ENCODE measurements around the gene ACACA.

Gene ACACA

GRCh38 chr17:37220607-37220953, 186.1 kb downstream of the ACACA start:
- DNase-seq = peak; percentile 37

GRCh38 chr17:37219876-37220606, 186.6 kb downstream of the ACACA start:
- no peak for DNase-seq

DNA sequence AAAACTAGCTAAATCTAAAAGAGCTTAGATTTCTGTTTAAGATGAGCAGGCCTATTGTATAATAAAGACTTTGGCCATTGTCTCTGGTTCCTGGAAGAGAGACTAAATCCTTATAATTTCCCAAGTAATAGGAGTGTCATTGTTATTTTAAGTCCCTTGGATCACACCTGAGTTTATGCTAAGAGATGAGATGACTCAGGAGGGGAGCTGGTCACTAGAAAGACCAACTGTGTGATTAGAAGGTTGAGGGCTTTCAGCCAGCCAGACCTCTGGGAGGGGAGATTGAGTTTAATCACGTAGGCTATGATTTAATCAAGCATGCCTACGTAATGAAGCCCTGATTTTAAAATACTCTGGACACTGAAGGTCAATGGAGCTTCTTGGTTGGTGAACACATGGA, 187.8 kb downstream of the ACACA start:
- DNase-seq = no peak

- DNase-seq = no peak
Measured at GRCh38 chr17:37214416-37214815, 192.2 kb downstream of the ACACA start.

- no peak for DNase-seq
Measured at GRCh38 chr17:37213927-37214326, 192.7 kb downstream of the ACACA start.

DNA sequence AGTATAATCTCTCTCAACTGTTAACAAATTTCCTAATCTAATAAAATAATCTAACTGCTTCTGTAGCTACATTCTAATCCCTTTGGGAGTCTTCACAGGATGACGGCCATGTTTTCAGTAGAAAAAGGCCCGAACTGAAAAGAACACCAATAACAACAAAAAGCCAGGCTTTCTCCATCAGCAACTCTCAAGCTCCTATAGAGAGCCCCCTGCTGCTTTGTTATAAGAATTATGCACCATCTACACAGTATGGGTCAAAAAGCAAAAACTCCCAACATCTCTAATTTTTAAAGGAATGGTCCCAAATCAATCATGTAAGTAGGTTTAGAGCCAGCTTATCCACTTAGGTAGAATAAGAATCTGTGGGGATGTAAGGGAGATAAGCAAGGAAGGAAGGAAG, 194.5 kb downstream of the ACACA start:
- no peak for DNase-seq

- no peak for DNase-seq
Measured at GRCh38 chr17:37211136-37211535, 195.5 kb downstream of the ACACA start.

GRCh38 chr17:37207103-37207502, 199.5 kb downstream of the ACACA start:
- no peak for DNase-seq

DNA sequence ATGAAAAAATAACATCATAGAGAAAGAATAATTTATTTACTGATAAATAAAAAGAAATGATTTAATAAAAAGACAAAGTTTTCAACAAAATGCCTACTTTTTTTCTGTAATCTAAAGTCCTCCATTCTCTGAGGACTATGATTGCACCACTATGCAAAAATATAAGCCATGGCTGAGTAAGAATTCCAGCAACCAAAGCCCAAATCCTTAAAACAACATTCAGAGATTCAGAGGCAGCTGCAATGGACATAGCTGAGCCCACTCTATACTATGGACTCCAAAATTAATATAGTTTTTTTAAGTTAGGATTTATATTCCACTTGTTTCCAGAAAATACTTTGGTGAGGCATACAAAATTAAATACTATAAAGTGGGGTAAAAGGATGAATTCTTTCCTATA, 200.3 kb downstream of the ACACA start:
- no peak for DNase-seq

DNA sequence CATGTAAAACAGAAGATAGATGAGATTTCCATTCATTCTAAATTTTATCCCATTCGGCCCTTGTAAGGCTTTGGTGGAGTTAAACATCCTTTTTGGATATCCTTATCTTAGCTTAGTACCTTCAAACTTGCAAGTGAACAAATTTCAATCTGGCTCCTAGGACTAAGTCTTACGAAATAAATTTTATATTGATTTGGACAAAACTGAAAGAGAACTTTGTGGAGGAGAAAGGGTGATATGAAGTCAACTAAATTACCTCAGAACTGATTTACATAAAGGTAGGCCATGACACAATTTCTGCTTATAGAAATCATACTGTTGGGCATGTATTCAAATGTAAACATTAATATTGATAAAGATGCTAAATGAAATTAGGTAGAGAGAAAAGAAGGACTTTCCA, 206.1 kb downstream of the ACACA start:
- DNase-seq = no peak

DNA sequence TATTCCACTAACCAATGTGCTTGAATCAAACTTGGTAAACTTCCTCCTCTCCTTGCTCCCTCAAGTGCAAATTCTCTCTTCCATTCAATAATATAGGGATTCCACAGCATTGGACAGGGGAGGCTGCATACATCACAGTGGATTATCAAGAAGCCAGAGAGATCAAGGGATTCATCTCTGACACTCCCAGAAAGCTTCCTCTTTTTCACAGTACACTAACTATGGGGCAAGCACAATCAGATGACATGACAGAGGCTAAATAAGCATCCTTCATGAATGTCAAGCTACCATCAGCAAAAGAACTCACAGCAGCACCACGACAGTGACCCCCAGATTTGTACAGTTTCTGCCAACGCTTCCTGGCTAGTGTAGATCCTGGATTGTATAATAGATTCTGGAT, 209.3 kb downstream of the ACACA start:
- DNase-seq = no peak

DNA sequence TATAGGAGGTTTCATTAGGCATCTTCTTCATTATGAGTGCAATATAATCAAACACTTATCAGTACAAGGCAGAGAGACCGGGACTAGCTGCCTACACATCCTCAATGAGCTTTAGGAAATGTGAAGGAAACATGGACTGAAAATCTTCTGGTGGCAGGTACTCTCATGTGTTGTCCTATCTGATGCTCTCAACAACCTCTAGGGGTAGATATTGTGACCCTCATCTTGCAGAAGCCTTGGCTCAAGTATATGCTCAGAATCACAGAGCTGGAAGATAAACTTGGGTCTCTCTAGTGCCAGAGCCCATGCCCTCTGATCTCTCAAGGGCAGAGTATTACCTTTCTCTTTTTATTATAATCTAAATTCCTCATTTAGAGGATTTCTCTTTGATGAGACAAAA, 212.4 kb downstream of the ACACA start:
- no peak for DNase-seq

DNA sequence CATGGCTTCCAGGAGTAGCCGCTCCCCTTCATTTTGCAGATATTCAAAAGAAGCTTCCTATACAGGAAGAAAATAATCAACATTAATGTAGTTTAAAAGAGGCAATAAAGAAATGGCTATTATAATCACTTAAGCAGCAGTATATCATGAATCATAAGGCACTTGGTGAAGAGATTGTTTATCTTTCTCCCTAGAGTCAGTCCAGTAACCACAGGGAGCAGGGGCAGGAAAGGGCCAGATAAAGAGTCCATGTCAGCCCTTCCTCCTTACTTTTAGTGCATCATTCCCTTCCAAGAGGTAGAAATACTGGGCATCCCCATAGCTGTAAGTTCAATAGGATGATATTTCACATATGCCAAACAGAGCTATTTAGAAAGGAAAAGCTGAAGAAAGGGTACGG, 215.4 kb downstream of the ACACA start:
- DNase-seq = no peak

DNA sequence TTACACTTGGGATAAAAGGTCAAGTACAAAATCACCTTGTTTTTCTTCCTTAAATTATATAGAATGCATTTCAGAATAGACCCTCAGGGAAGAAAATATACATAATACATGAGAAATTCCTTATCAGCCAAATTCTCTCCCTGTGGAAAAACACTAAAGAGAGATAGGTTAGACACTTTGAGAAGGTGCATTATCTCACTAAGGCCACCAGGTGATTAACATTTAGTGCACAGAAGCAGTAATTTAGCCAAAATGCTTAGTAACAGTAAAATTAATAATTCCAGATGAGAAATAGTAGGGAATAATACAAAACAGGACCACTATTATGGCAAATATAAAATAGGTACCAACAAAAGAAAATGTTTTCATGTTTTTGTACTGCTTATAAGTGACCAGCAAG, 216.1 kb downstream of the ACACA start:
- no peak for DNase-seq

- DNase-seq = no peak
Measured at GRCh38 chr17:37188157-37188556, 218.5 kb downstream of the ACACA start.

- DNase-seq = no peak
Measured at GRCh38 chr17:37187262-37187661, 219.4 kb downstream of the ACACA start.

DNA sequence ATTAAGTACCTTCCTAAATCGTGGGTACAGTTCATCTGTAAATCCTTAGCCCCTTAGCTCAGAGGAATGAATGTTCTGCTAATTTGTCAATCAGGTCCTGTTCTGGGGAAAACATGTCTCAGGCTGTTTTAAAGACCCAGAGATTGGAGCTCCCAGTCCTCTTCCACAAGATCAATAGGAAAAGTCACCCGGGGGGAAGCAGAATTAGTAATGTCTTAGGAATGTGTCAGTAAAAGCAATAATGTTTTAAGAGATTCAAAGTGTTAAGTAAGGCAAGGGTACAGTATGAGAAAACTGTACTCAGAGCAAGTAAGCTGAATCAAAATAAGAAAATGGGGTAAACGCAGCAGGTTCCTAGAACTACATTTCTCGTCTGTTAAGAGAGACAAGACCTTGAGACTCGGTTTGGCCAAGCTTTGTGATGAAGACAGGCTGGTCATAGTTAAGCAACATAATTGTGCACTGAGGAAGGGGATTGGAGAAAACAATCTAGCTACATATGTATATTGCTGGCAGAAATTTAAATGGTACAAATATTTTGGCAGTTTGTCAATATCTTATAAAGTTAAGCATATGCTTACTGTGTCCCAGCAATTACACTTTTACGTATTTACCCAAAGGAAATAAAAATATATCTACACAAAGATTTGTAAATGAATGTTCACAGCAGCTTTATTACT, 223.7 kb downstream of the ACACA start:
- DNase-seq = no peak

DNA sequence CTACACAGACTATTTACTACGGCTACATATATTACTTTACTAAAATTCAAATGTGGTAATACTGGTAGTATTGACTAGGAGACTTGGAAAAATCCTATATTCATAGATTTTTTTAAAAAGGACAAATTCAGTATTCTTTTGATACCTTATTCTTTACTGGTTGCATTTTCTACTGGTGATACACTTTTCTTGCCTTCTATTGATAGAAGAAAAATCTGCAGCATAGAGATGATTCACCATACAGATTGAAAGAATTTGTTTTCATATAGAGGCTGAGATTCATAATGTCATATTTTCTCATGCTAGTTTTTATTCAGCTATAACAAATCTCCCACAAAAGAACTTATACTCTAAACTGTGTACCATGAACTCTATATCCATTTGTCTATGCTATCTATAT, 226.3 kb downstream of the ACACA start:
- no peak for DNase-seq

- DNase-seq = no peak
Measured at GRCh38 chr17:37179893-37180292, 226.7 kb downstream of the ACACA start.

DNA sequence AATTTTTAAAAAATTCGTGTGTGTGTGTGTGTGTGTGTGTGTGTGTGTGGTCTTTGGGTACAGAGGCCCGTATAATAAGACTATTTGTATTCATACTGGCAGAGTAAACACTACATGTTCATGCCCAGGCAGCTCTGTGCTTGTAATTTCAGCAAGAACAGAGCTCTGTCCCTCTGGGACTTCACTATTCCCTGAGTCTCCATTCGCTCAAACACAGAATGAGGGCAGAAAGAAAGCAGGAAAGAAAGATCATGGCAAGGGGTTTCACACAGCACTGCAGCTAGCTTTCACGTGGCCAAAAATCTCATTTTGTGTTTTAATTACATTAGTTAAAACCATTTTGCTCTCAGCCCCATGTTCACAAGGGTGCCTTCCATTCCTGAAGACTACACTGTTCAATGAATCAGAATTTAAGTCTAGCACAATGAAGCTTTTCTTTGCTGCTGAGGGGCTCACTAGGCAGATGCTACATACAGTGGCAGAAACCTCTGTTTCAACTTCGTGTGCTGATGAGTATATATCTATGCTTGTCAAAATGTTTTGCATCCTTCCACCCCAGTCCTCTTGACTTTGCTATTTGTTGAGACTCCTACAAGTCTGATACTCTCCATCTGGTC, 229.3 kb downstream of the ACACA start:
- peak; percentile 21 for DNase-seq

- no peak for DNase-seq
Measured at GRCh38 chr17:37176723-37177122, 229.9 kb downstream of the ACACA start.

DNA sequence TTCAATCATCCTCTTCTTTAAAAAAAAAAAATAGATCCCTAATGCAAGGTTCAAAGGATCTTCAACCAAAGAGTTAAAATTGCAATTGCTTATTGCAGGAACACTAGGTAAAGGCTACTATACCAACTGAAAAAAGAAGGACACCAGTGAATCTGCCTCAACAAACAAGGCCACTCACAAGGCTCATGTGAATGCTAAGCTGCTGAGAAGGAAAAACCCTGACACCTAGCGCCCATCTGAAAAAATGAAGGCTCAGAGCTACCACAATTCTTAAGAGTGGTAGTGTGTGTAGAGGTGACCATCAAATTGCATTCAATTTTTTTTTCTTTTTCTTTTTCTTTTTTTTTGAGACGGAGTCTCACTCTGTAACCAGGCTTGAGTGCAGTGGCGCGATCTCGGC, 232.4 kb downstream of the ACACA start:
- no peak for DNase-seq

GRCh38 chr17:37170881-37171425, 235.7 kb downstream of the ACACA start:
- no peak for DNase-seq

DNA sequence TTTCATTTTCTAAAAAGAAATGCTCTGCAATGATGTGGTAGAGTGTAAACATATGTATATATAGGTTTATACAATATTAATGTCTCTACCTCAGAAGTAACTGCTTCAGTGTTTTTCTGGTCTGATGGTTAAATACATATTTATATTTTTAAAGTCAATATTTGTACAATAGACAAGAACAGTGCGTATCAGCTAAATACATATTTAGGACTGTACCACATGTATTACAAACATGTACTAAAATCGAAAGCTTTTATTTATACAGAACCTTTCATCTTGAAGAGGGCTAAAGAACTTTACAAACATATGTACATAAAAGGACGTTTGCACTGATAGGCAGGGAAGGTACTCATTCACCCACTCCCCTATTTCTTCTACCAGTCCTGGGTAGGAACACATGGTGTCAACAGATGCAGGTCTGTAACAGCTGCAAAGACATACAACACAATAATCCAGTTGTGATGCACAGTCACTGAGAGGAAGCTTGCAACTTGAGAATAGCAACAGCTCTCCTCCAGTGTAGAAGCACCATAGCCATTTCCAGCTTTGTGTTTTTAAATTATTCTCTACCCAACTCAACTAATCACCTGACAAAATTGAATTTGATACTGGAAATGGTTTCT, 237.8 kb downstream of the ACACA start:
- no peak for DNase-seq

Measured in COR-L47 (cell line).